ENCODE results near the gene PTBP3. TPM values are rescaled to one million over a fixed set of nuclear protein-coding genes. Genes with fewer than 3 reads are reported as not detected.

The PTBP3 gene
- total and polyA plus RNA-seq, 2 of the 13 experiments (the other 11 are each of a cell fraction or from before 2014, with no cell fraction given): 52.8 to 61.1 TPM

DNA sequence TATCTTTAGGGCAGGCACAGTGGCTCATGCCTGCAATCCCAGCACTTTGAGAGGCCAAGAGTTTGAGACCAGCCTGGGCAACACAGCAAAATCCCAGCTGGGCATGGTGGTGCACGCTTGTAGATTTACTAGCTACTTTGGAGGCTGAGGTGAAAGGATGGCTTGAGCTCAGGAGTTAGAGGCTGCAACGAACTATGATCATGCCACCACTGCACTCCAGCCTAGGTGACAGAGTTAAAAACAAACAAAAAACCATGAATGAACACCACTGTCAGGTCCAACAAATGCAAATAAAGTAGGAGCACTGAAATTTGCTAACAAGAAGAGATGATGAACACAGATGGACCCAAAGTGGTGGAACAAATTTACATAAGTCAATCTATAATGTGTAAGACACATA lies 4.9 kb downstream of the PTBP3 start (continued):
- TF ChIP-seq, protein P1, sequence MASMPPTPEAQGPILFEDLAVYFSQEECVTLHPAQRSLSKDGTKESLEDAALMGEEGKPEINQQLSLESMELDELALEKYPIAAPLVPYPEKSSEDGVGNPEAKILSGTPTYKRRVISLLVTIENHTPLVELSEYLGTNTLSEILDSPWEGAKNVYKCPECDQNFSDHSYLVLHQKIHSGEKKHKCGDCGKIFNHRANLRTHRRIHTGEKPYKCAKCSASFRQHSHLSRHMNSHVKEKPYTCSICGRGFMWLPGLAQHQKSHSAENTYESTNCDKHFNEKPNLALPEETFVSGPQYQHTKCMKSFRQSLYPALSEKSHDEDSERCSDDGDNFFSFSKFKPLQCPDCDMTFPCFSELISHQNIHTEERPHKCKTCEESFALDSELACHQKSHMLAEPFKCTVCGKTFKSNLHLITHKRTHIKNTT (CRISPR knock-in tag; IDR thresholded peaks at IDR 0.05): no peak
- TF ChIP-seq CHD4 (IDR thresholded peaks at IDR 0.05; ENCODE audit: borderline replicate concordance, low read length): 0 out of 2 replicates have a peak, but pooled peaks have one; percentile 35
- TF ChIP-seq ZMYM3 (CRISPR knock-in tag; IDR thresholded peaks at IDR 0.05): peak; percentile 94
- no peak for TF ChIP-seq ZNF256 (CRISPR knock-in tag; conservative IDR thresholded peaks at IDR 0.05)
- TF ChIP-seq, protein P2, sequence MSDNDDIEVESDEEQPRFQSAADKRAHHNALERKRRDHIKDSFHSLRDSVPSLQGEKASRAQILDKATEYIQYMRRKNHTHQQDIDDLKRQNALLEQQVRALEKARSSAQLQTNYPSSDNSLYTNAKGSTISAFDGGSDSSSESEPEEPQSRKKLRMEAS (IDR thresholded peaks at IDR 0.05): 0 out of 2 replicates have a peak, but pooled peaks have one; percentile 15
- TF ChIP-seq, protein P3, sequence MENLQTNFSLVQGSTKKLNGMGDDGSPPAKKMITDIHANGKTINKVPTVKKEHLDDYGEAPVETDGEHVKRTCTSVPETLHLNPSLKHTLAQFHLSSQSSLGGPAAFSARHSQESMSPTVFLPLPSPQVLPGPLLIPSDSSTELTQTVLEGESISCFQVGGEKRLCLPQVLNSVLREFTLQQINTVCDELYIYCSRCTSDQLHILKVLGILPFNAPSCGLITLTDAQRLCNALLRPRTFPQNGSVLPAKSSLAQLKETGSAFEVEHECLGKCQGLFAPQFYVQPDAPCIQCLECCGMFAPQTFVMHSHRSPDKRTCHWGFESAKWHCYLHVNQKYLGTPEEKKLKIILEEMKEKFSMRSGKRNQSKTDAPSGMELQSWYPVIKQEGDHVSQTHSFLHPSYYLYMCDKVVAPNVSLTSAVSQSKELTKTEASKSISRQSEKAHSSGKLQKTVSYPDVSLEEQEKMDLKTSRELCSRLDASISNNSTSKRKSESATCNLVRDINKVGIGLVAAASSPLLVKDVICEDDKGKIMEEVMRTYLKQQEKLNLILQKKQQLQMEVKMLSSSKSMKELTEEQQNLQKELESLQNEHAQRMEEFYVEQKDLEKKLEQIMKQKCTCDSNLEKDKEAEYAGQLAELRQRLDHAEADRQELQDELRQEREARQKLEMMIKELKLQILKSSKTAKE (CRISPR knock-in tag; IDR thresholded peaks at IDR 0.05; ENCODE audit: borderline replicate concordance): no peak
- no peak for TF ChIP-seq RXRA (CRISPR knock-in tag; IDR thresholded peaks at IDR 0.05)
- TF ChIP-seq, protein P4, sequence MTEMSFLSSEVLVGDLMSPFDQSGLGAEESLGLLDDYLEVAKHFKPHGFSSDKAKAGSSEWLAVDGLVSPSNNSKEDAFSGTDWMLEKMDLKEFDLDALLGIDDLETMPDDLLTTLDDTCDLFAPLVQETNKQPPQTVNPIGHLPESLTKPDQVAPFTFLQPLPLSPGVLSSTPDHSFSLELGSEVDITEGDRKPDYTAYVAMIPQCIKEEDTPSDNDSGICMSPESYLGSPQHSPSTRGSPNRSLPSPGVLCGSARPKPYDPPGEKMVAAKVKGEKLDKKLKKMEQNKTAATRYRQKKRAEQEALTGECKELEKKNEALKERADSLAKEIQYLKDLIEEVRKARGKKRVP (CRISPR knock-in tag; IDR thresholded peaks at IDR 0.05): no peak
- no peak for TF ChIP-seq RARG (CRISPR knock-in tag; IDR thresholded peaks at IDR 0.05; ENCODE audit: low read depth)
- TF ChIP-seq U2AF2 (IDR thresholded peaks at IDR 0.05; ENCODE audit: low read depth, low read length): no peak
- TF ChIP-seq, protein P5, sequence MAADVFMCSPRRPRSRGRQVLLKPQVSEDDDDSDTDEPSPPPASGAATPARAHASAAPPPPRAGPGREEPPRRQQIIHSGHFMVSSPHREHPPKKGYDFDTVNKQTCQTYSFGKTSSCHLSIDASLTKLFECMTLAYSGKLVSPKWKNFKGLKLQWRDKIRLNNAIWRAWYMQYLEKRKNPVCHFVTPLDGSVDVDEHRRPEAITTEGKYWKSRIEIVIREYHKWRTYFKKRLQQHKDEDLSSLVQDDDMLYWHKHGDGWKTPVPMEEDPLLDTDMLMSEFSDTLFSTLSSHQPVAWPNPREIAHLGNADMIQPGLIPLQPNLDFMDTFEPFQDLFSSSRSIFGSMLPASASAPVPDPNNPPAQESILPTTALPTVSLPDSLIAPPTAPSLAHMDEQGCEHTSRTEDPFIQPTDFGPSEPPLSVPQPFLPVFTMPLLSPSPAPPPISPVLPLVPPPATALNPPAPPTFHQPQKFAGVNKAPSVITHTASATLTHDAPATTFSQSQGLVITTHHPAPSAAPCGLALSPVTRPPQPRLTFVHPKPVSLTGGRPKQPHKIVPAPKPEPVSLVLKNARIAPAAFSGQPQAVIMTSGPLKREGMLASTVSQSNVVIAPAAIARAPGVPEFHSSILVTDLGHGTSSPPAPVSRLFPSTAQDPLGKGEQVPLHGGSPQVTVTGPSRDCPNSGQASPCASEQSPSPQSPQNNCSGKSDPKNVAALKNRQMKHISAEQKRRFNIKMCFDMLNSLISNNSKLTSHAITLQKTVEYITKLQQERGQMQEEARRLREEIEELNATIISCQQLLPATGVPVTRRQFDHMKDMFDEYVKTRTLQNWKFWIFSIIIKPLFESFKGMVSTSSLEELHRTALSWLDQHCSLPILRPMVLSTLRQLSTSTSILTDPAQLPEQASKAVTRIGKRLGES (CRISPR knock-in tag; IDR thresholded peaks at IDR 0.05; ENCODE audit: borderline replicate concordance): no peak
- no peak for TF ChIP-seq ZNF326 (CRISPR knock-in tag; IDR thresholded peaks at IDR 0.05; ENCODE audit: borderline replicate concordance)
- TF ChIP-seq MYNN (CRISPR knock-in tag; IDR thresholded peaks at IDR 0.05; ENCODE audit: low read depth): no peak
- TF ChIP-seq ZBTB1 (CRISPR knock-in tag; IDR thresholded peaks at IDR 0.05; ENCODE audit: borderline replicate concordance): no peak
- TF ChIP-seq, protein P6, sequence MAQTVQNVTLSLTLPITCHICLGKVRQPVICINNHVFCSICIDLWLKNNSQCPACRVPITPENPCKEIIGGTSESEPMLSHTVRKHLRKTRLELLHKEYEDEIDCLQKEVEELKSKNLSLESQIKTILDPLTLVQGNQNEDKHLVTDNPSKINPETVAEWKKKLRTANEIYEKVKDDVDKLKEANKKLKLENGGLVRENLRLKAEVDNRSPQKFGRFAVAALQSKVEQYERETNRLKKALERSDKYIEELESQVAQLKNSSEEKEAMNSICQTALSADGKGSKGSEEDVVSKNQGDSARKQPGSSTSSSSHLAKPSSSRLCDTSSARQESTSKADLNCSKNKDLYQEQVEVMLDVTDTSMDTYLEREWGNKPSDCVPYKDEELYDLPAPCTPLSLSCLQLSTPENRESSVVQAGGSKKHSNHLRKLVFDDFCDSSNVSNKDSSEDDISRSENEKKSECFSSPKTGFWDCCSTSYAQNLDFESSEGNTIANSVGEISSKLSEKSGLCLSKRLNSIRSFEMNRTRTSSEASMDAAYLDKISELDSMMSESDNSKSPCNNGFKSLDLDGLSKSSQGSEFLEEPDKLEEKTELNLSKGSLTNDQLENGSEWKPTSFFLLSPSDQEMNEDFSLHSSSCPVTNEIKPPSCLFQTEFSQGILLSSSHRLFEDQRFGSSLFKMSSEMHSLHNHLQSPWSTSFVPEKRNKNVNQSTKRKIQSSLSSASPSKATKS (CRISPR knock-in tag; IDR thresholded peaks at IDR 0.05): no peak
- TF ChIP-seq MBD4 (IDR thresholded peaks at IDR 0.05; ENCODE audit: borderline replicate concordance, low read length): no peak
- TF ChIP-seq POLR2G (IDR thresholded peaks at IDR 0.05; ENCODE audit: low read depth, low read length): no peak
- no peak for TF ChIP-seq RORA (CRISPR knock-in tag; IDR thresholded peaks at IDR 0.05)
- no peak for TF ChIP-seq ZNF10 (CRISPR knock-in tag; IDR thresholded peaks at IDR 0.05; ENCODE audit: borderline replicate concordance, low read depth)
- no peak for TF ChIP-seq BRCA1 (CRISPR knock-in tag; IDR thresholded peaks at IDR 0.05)
- no peak for TF ChIP-seq BORCS8-MEF2B (CRISPR knock-in tag; IDR thresholded peaks at IDR 0.05)
